Mucosa of descending colon (tissue), 3 donors: ENCODE measurements around the gene OBSCN. TPM values are rescaled to one million over a fixed set of nuclear protein-coding genes. Genes with fewer than 3 reads are reported as not detected.

ENCODE experiments used
- ATAC-seq: fragments of 200-7000 bp; cut with Tn5 transposase; one replicate; pipeline ENCODE4 v1.9.1; 2020; ENCODE audit warnings: mild to moderate bottlenecking, moderate library complexity
- DNase-seq, 3 donors: peaks; one replicate each; pipeline ENCODE4 v3.0.0-alpha.2; 2020
- H3K36me3 ChIP-seq: fragments of 200-600 bp; one replicate; pipeline ENCODE4 v1.8.0; 2021; ENCODE audit warnings: low read depth, mild to moderate bottlenecking
- H3K4me1 ChIP-seq: fragments of 200-600 bp; one replicate; pipeline ENCODE4 v1.8.0; 2021; ENCODE audit warnings: low read depth, mild to moderate bottlenecking
- H3K4me3 ChIP-seq: fragments of 200-600 bp; one replicate; pipeline ENCODE4 v1.8.0; 2021; ENCODE audit warnings: mild to moderate bottlenecking
- H3K9me3 ChIP-seq: fragments of 200-600 bp; one replicate; pipeline ENCODE4 v1.8.0; 2021; ENCODE audit warnings: mild to moderate bottlenecking
- intact Hi-C, 2 donors: fragments of 100-400 bp; cut with DNase I in 1 of 2; cut with micrococcal nuclease in 1 of 2; formaldehyde crosslinking; loops; one replicate each; pipeline versions ENCODE4 v1.11.0 to v1.11.1; 2022; cut with DNase I, micrococcal nuclease
- total RNA-seq, 3 donors: library from RNA; stranded (reverse); fragmentation: NEBNext Ultra II Directional in 2 of 3; extraction: Animal tissue kit (Norgen Biotek cat#: 25700) in 2 of 3; gene quantifications; one replicate each; pipeline versions ENCODE4 v1.2.1 to v1.2.4, GENCODE V29; 2021 to 2023
- TF ChIP-seq, protein P1 (sequence below): fragments of 200-600 bp; IDR thresholded peaks from one replicate; pipeline ENCODE4 v1.8.0; 2022; ENCODE audit warnings: antibody characterized with exemption, mild to moderate bottlenecking
- donor health status: DM: no; HTN: no; CAD: no; lungs with moderate emphysema.
- donor health status: DM: no; HTN: no; CAD: no.
- donor health status: DM: no; HTN: yes; CAD: no.

The OBSCN gene
- total RNA-seq, 3 donors from 2014 or later, result 4.2 to 30.9 (median 7.5) TPM

GRCh38 chr1:228178737-228179684 is 28.8 kb upstream of the OBSCN start:
- H3K4me3 ChIP-seq, result no peak overlapping the region
- TF ChIP-seq, protein P1, sequence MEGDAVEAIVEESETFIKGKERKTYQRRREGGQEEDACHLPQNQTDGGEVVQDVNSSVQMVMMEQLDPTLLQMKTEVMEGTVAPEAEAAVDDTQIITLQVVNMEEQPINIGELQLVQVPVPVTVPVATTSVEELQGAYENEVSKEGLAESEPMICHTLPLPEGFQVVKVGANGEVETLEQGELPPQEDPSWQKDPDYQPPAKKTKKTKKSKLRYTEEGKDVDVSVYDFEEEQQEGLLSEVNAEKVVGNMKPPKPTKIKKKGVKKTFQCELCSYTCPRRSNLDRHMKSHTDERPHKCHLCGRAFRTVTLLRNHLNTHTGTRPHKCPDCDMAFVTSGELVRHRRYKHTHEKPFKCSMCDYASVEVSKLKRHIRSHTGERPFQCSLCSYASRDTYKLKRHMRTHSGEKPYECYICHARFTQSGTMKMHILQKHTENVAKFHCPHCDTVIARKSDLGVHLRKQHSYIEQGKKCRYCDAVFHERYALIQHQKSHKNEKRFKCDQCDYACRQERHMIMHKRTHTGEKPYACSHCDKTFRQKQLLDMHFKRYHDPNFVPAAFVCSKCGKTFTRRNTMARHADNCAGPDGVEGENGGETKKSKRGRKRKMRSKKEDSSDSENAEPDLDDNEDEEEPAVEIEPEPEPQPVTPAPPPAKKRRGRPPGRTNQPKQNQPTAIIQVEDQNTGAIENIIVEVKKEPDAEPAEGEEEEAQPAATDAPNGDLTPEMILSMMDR, result no peak
- intact Hi-C loops, result no loop called here
- no peaks in the 10 kb centered on the region for H3K9me3 ChIP-seq
- no peak for DNase-seq
- H3K36me3 ChIP-seq, result no peaks in the 10 kb centered on the region
- no peak for ATAC-seq
- no peaks in the 10 kb centered on the region for H3K4me1 ChIP-seq

- no peaks in the 10 kb centered on the region for H3K9me3 ChIP-seq
- H3K4me1 ChIP-seq, result no peaks in the 10 kb centered on the region
- H3K4me3 ChIP-seq, result no peak overlapping the region
- TF ChIP-seq, protein P1, result no peak
- H3K36me3 ChIP-seq, result no peaks in the 10 kb centered on the region
- DNase-seq, result no peak
- intact Hi-C loops, result no loop called here
- ATAC-seq, result no peak
Observed at GRCh38 chr1:228180271-228180958, 27.4 kb upstream of the OBSCN start.

DNA sequence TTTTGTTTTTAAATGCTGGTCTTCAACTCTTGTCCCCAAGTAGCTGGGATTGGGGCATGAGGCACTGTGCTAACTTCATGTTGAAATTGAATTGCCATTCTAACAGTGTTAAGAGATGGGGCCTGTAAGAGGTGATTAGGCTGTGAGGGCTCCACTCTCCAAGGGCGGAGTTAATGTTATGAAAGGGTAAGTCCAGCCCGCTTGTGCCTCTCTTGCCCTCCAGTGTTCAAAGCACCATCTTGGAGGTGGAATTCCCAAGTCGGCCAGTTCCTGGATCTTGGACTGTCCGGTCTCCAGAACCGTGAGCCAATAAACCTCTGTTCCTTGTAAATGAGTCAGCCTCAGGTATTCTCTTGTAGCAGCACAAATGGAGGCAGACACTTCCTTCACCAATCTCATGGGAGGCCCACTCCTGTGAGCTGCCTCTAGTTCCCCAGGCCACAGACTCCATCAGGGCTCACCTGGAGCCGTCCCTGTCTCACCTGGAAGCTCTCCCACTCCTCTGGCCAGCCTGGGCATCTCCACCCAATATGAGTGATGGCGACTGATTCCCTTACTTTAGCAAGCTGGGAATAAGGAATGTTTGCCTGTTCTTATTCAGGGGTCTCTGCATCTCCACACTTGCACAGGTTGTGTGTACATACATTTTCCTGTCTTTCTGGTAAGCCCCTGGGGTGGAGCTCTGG is 26.7 kb upstream of the OBSCN start:
- TF ChIP-seq, protein P1, result no peak
- intact Hi-C loops, result no loop called here
- Histone ChIP-seq H3K4me1 (no peaks in the 10 kb centered on the region), H3K4me3 (no peak overlapping the region), H3K9me3 (no peaks in the 10 kb centered on the region), H3K36me3 (no peaks in the 10 kb centered on the region)
- DNase-seq, result no peak
- ATAC-seq, result no peak

- no peak for ATAC-seq
- no peaks in the 10 kb centered on the region for H3K9me3 ChIP-seq
- no peaks in the 10 kb centered on the region for H3K4me1 ChIP-seq
- intact Hi-C loops, result no loop called here
- TF ChIP-seq, protein P1, result no peak
- DNase-seq, result no peak
- H3K4me3 ChIP-seq, result no peak overlapping the region
- H3K36me3 ChIP-seq, result no peaks in the 10 kb centered on the region
Observed at GRCh38 chr1:228181645-228182034, 26.2 kb upstream of the OBSCN start.

DNA sequence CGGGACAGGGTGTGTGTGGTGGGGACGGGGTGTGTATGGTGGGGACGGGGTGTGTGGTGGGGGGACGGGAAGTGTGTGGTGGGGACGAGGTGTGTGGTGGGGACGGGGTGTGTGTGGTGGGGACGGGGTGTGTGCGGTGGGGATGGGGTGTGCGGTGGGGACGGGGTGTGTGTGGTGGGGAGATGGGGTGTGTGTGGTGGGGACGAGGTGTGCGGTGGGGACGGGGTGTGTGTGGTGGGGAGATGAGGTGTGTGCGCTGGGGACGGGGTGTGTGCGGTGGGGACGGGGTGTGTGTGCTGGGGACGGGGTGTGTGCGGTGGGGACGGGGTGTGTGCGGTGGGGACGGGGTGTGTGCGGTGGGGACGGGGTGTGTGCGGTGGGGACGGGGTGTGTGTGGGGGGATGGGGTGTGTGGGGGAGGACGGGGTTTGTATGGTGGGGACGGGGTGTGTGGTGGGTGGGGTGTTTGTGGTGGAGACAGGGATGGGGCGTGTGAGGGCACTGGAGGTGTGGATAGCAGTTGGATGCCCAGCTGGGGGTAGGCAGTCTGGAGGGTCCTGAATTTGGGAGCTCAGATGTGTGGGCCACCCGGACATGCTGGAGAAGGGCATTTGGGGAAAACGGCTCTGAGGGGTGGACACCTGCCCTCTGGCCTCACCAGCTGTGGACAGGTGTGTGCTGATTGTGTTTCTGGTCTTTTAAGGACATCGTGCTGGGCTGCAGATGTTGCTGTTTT is 25.4 kb upstream of the OBSCN start:
- H3K4me1 ChIP-seq, result no peaks in the 10 kb centered on the region
- no peaks in the 10 kb centered on the region for H3K36me3 ChIP-seq
- TF ChIP-seq, protein P1, result no peak
- intact Hi-C loops, result no loop called here
- H3K4me3 ChIP-seq, result no peak overlapping the region
- no peak for ATAC-seq
- no peaks in the 10 kb centered on the region for H3K9me3 ChIP-seq
- no peak for DNase-seq
